Activated naive CD8-positive, alpha-beta T cell treated with anti-CD3 and anti-CD28 coated beads for 36 hours (primary cell): ENCODE measurements around the gene SEPSECS. TPM values are rescaled to one million over a fixed set of nuclear protein-coding genes. Genes with fewer than 3 reads are reported as not detected.

ENCODE experiments used
- DNase-seq: peaks from one replicate; pipeline ENCODE4 v3.0.0; 2021
- H3K27ac Mint-ChIP-seq: one replicate; pipeline ENCODE4 v1.8.0; 2022; ENCODE audit warnings: mild to moderate bottlenecking, moderate library complexity, mixed read lengths
- H3K27me3 Mint-ChIP-seq: one replicate; pipeline ENCODE4 v1.8.0; 2022; ENCODE audit warnings: mild to moderate bottlenecking, mixed read lengths
- H3K36me3 Mint-ChIP-seq: one replicate; pipeline ENCODE4 v1.8.0; 2021; ENCODE audit warnings: mild to moderate bottlenecking, mixed read lengths
- H3K4me1 Mint-ChIP-seq: one replicate; pipeline ENCODE4 v1.8.0; 2021; ENCODE audit warnings: mixed read lengths
- H3K4me3 Mint-ChIP-seq: one replicate; pipeline ENCODE4 v1.8.0; 2022; ENCODE audit warnings: mild to moderate bottlenecking, moderate library complexity, mixed read lengths
- H3K9me3 Mint-ChIP-seq: one replicate; pipeline ENCODE4 v1.8.0; 2022; ENCODE audit warnings: mixed read lengths
- total RNA-seq, 2 experiments: library from RNA; stranded (reverse); gene quantifications; one replicate each; pipeline ENCODE4 v1.2.3, GENCODE V29; 2021

Gene SEPSECS
- total RNA-seq, result 10 to 100 TPM; 11.4 to 11.6 TPM

GRCh38 chr4:25159837-25160713 lies at the start of gene SEPSECS:
Gene SEPSECS (minus strand): TSS chr4:25160449. CDS start chr4:25160369, 80 bp downstream.
- H3K27ac Mint-ChIP-seq, result peak within 1 kb of the TSS; percentile 84
- DNase-seq, result peak; percentile 91
- no peaks in the 10 kb centered on the region for H3K27me3 Mint-ChIP-seq
- no peaks in the 10 kb centered on the region for H3K9me3 Mint-ChIP-seq
- H3K4me1 Mint-ChIP-seq, result peaks cover 27% of the 10 kb centered on the region
- peaks cover 18% of the 10 kb centered on the region for H3K36me3 Mint-ChIP-seq
- H3K4me3 Mint-ChIP-seq, result peak within 1 kb of the TSS; percentile 84

GRCh38 chr4:25209702-25210101 lies 49.5 kb upstream of the SEPSECS start:
- Mint-ChIP-seq H3K9me3 (peaks cover 9% of the 10 kb centered on the region), H3K4me3 (no peak overlapping the region), H3K27me3 (no peaks in the 10 kb centered on the region), H3K36me3 (peaks cover 3% of the 10 kb centered on the region), H3K4me1 (no peaks in the 10 kb centered on the region), H3K27ac (no peak overlapping the region)
- no peak for DNase-seq

GRCh38 chr4:25207997-25208396 lies 47.7 kb upstream of the SEPSECS start:
- Mint-ChIP-seq H3K36me3 (peaks cover 2% of the 10 kb centered on the region), H3K27me3 (no peaks in the 10 kb centered on the region), H3K4me3 (no peak overlapping the region), H3K9me3 (peaks cover 7% of the 10 kb centered on the region), H3K4me1 (no peaks in the 10 kb centered on the region), H3K27ac (no peak overlapping the region)
- DNase-seq, result no peak

GRCh38 chr4:25198713-25199112 lies 38.5 kb upstream of the SEPSECS start:
- Mint-ChIP-seq H3K27me3 (no peaks in the 10 kb centered on the region), H3K4me3 (no peak overlapping the region), H3K9me3 (no peaks in the 10 kb centered on the region), H3K36me3 (peaks cover 14% of the 10 kb centered on the region), H3K4me1 (peaks cover 1% of the 10 kb centered on the region), H3K27ac (no peak overlapping the region)
- no peak for DNase-seq

GRCh38 chr4:25190407-25190806 lies 30.2 kb upstream of the SEPSECS start:
- no peak for DNase-seq
- Mint-ChIP-seq H3K27me3 (no peaks in the 10 kb centered on the region), H3K4me1 (peaks cover 1% of the 10 kb centered on the region), H3K9me3 (no peaks in the 10 kb centered on the region), H3K4me3 (no peak overlapping the region), H3K36me3 (peaks cover 2% of the 10 kb centered on the region), H3K27ac (no peak overlapping the region)

GRCh38 chr4:25184056-25184455 lies 23.8 kb upstream of the SEPSECS start:
- H3K4me1 Mint-ChIP-seq, result peaks cover 17% of the 10 kb centered on the region
- no peaks in the 10 kb centered on the region for H3K27me3 Mint-ChIP-seq
- no peak overlapping the region for H3K4me3 Mint-ChIP-seq
- H3K36me3 Mint-ChIP-seq, result peaks cover 2% of the 10 kb centered on the region
- DNase-seq, result no peak
- H3K9me3 Mint-ChIP-seq, result no peaks in the 10 kb centered on the region
- H3K27ac Mint-ChIP-seq, result no peak overlapping the region

GRCh38 chr4:25182937-25183336 lies 22.7 kb upstream of the SEPSECS start:
- DNase-seq, result no peak
- no peaks in the 10 kb centered on the region for H3K9me3 Mint-ChIP-seq
- peaks cover 27% of the 10 kb centered on the region for H3K4me1 Mint-ChIP-seq
- peaks cover 2% of the 10 kb centered on the region for H3K36me3 Mint-ChIP-seq
- no peaks in the 10 kb centered on the region for H3K27me3 Mint-ChIP-seq
- no peak overlapping the region for H3K27ac Mint-ChIP-seq
- no peak overlapping the region for H3K4me3 Mint-ChIP-seq

GRCh38 chr4:25180524-25181131 lies 20.4 kb upstream of the SEPSECS start:
- H3K4me3 Mint-ChIP-seq, result no peak overlapping the region
- no peak overlapping the region for H3K27ac Mint-ChIP-seq
- H3K9me3 Mint-ChIP-seq, result no peaks in the 10 kb centered on the region
- H3K4me1 Mint-ChIP-seq, result peaks cover 30% of the 10 kb centered on the region
- no peaks in the 10 kb centered on the region for H3K27me3 Mint-ChIP-seq
- H3K36me3 Mint-ChIP-seq, result peaks cover 2% of the 10 kb centered on the region
- peak; percentile 6 for DNase-seq

GRCh38 chr4:25178838-25179261 lies 18.6 kb upstream of the SEPSECS start:
- DNase-seq, result peak; percentile 6
- Mint-ChIP-seq H3K27me3 (no peaks in the 10 kb centered on the region), H3K36me3 (no peaks in the 10 kb centered on the region), H3K4me1 (peaks cover 30% of the 10 kb centered on the region), H3K27ac (no peak overlapping the region), H3K4me3 (no peak overlapping the region), H3K9me3 (no peaks in the 10 kb centered on the region)

- Mint-ChIP-seq H3K4me1 (peaks cover 23% of the 10 kb centered on the region), H3K4me3 (no peak overlapping the region), H3K27ac (no peak overlapping the region), H3K9me3 (no peaks in the 10 kb centered on the region), H3K36me3 (peaks cover 6% of the 10 kb centered on the region), H3K27me3 (no peaks in the 10 kb centered on the region)
- DNase-seq, result no peak
Measured at GRCh38 chr4:25177147-25177546, 16.9 kb upstream of the SEPSECS start.

GRCh38 chr4:25174674-25175073 lies 14.4 kb upstream of the SEPSECS start:
- Mint-ChIP-seq H3K9me3 (no peaks in the 10 kb centered on the region), H3K4me1 (peaks cover 20% of the 10 kb centered on the region), H3K4me3 (no peak overlapping the region), H3K36me3 (peaks cover 20% of the 10 kb centered on the region), H3K27me3 (no peaks in the 10 kb centered on the region), H3K27ac (no peak overlapping the region)
- DNase-seq, result no peak

GRCh38 chr4:25172961-25173915 lies 13.0 kb upstream of the SEPSECS start:
- peaks cover 5% of the 10 kb centered on the region for H3K4me1 Mint-ChIP-seq
- no peak for DNase-seq
- H3K27me3 Mint-ChIP-seq, result no peaks in the 10 kb centered on the region
- H3K4me3 Mint-ChIP-seq, result no peak overlapping the region
- H3K36me3 Mint-ChIP-seq, result peaks cover 20% of the 10 kb centered on the region
- no peak overlapping the region for H3K27ac Mint-ChIP-seq
- H3K9me3 Mint-ChIP-seq, result peaks cover under 1% of the 10 kb centered on the region

GRCh38 chr4:25171201-25171865 lies 11.1 kb upstream of the SEPSECS start:
- Mint-ChIP-seq H3K4me3 (no peak overlapping the region), H3K27me3 (no peaks in the 10 kb centered on the region), H3K36me3 (peaks cover 29% of the 10 kb centered on the region), H3K9me3 (peaks cover 2% of the 10 kb centered on the region), H3K4me1 (peaks cover 2% of the 10 kb centered on the region), H3K27ac (no peak overlapping the region)
- no peak for DNase-seq

- H3K4me1 Mint-ChIP-seq, result peaks cover 2% of the 10 kb centered on the region
- H3K36me3 Mint-ChIP-seq, result peaks cover 40% of the 10 kb centered on the region
- no peak for DNase-seq
- no peak overlapping the region for H3K27ac Mint-ChIP-seq
- peaks cover 2% of the 10 kb centered on the region for H3K9me3 Mint-ChIP-seq
- no peak overlapping the region for H3K4me3 Mint-ChIP-seq
- no peaks in the 10 kb centered on the region for H3K27me3 Mint-ChIP-seq
Measured at GRCh38 chr4:25169446-25169845, 9.2 kb upstream of the SEPSECS start.
